Stomach (tissue), 4 donors: ENCODE results near the gene SEL1L.

ENCODE experiments used
- POLR2A ChIP-seq, 4 donors: fragments of 450-650 bp; IDR thresholded peaks; one replicate each; pipeline ENCODE4 v1.6.1; 2016; ENCODE audit warnings: antibody characterized with exemption in 4 of 4, control low read depth in 2 of 4, mild to moderate bottlenecking in 1 of 4, moderate library complexity in 1 of 4
- TF ChIP-seq, protein P1 (sequence below), 7 experiments: fragments of 450-650 bp in 4 of 7; fragments of 200-600 bp in 3 of 7; sonication (generic) in 3 of 7; IDR thresholded peaks; one replicate each; pipeline ENCODE4 v1.5.1; 2016 to 2019; ENCODE audit warnings: antibody characterized with exemption in 7 of 7, control low read depth in 2 of 7, mild to moderate bottlenecking in 1 of 7

DNA sequence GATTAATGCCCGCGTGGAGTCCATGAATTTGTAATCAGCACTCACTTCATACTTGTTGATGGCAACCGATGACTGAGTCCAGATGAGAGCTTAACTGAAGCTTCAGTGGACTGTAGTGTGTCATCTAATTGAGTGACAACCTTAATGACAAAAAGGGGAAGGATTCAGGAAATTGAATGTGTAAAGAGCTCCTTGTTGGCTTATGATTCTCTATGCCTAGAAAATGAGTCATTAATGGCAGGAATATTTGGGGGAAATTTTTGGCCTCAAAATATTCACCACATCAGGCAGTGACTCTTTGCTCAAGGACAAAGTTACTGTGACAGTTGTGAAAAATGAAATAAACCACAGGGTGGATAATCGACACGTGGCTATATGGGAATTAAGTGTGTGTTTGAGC is 78.3 kb downstream of the SEL1L start:
- TF ChIP-seq POLR2A (IDR thresholded peaks at IDR 0.05): no peak
- TF ChIP-seq, protein P1, sequence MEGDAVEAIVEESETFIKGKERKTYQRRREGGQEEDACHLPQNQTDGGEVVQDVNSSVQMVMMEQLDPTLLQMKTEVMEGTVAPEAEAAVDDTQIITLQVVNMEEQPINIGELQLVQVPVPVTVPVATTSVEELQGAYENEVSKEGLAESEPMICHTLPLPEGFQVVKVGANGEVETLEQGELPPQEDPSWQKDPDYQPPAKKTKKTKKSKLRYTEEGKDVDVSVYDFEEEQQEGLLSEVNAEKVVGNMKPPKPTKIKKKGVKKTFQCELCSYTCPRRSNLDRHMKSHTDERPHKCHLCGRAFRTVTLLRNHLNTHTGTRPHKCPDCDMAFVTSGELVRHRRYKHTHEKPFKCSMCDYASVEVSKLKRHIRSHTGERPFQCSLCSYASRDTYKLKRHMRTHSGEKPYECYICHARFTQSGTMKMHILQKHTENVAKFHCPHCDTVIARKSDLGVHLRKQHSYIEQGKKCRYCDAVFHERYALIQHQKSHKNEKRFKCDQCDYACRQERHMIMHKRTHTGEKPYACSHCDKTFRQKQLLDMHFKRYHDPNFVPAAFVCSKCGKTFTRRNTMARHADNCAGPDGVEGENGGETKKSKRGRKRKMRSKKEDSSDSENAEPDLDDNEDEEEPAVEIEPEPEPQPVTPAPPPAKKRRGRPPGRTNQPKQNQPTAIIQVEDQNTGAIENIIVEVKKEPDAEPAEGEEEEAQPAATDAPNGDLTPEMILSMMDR (IDR thresholded peaks at IDR 0.05): no peak
